HuH-7.5 (cell line): Measurements from ENCODE around the gene CCDC88C.
"Not testable (repeated sequence)": the region's sequence is repeated elsewhere in the genome, so short reads cannot be mapped to it uniquely, and the experiment has no call there.

Experiments used
- DNase-seq: peaks from one replicate; pipeline ENCODE4 v3.0.0; 2011; ENCODE audit warnings: low spot score

CCDC88C gene, protein sequence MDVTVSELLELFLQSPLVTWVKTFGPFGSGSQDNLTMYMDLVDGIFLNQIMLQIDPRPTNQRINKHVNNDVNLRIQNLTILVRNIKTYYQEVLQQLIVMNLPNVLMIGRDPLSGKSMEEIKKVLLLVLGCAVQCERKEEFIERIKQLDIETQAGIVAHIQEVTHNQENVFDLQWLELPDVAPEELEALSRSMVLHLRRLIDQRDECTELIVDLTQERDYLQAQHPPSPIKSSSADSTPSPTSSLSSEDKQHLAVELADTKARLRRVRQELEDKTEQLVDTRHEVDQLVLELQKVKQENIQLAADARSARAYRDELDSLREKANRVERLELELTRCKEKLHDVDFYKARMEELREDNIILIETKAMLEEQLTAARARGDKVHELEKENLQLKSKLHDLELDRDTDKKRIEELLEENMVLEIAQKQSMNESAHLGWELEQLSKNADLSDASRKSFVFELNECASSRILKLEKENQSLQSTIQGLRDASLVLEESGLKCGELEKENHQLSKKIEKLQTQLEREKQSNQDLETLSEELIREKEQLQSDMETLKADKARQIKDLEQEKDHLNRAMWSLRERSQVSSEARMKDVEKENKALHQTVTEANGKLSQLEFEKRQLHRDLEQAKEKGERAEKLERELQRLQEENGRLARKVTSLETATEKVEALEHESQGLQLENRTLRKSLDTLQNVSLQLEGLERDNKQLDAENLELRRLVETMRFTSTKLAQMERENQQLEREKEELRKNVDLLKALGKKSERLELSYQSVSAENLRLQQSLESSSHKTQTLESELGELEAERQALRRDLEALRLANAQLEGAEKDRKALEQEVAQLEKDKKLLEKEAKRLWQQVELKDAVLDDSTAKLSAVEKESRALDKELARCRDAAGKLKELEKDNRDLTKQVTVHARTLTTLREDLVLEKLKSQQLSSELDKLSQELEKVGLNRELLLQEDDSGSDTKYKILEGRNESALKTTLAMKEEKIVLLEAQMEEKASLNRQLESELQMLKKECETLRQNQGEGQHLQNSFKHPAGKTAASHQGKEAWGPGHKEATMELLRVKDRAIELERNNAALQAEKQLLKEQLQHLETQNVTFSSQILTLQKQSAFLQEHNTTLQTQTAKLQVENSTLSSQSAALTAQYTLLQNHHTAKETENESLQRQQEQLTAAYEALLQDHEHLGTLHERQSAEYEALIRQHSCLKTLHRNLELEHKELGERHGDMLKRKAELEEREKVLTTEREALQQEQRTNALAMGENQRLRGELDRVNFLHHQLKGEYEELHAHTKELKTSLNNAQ (N-terminal part only)

DNA sequence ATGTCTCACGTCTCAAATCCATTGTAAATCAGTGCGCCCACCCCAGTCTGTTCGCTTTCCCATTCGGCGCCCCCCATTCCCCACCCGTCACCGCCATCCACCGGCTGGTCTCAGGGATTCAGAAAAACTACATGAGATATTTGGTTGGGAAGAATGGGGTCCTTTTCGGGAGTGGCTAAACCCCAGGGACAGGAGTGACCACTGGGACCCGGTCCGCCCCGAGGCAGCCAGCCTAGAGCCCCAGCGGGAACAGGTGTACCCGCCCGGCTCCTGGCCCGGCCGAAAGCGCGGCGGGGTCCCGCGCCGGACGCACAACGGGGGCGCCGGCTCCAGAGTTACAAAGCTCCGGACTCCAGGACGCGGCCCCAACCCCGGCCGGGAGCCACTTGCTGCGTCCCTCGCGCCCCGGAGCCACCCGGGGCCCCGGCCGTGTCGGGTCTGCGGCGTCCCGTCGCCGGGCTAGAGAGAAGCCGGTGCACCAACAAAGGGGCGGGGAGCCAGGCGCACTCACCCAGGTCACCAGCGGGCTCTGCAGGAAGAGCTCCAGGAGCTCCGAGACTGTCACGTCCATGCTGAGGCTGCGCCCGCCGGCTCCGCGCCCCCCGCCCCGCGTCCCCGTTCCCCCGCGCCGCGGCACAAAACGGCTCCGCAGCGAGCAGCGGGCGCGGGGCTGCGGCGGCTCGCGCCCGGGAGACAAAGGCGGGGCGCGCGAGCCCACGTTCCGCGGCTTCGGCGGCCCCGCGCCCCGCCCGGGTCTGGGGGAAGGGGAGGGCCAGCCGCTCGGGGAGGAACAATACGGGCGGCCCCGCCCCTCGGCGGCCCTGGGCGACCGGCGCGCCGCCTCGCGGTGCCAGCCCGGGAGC is at the start of gene CCDC88C:
Gene CCDC88C (minus strand): TSS at position 701 of the 863 bp plus-strand sequence. CDS start 130 bp downstream, at position 571.
- peak; percentile 62 for DNase-seq

- no peak for DNase-seq
Measured at GRCh38 chr14:91466192-91466591, 48.6 kb upstream of the CCDC88C start.

- no peak for DNase-seq
Measured at GRCh38 chr14:91464615-91465205, 47.1 kb upstream of the CCDC88C start.

GRCh38 chr14:91458612-91459011 is 41.0 kb upstream of the CCDC88C start:
- DNase-seq: no peak

GRCh38 chr14:91456283-91456682 is 38.7 kb upstream of the CCDC88C start:
- DNase-seq: no peak

GRCh38 chr14:91454580-91454979 is 37.0 kb upstream of the CCDC88C start:
- DNase-seq: no peak

- DNase-seq: no peak
Measured at GRCh38 chr14:91454155-91454554, 36.5 kb upstream of the CCDC88C start.

DNA sequence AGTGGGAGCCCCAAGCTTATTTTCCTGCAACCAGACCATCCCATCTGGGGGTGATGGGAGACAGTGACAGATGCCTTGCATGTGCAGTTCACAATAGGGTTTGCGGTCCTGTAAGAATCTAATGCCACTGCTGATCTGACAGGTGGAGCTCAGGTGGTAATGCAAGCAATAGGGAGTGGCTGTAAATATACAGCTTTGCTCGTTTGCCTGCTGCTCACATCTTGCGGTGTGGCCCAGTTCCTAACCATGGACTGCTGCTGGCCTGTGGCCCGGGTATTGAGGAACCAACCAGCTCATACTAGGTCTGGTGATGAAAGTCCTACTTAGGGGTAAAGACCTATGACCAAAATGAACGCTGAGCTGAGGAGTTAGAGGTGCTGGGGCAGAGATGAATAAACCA is 36.1 kb upstream of the CCDC88C start:
- DNase-seq: no peak

- no peak for DNase-seq
Measured at GRCh38 chr14:91444335-91445020, 26.9 kb upstream of the CCDC88C start.

DNA sequence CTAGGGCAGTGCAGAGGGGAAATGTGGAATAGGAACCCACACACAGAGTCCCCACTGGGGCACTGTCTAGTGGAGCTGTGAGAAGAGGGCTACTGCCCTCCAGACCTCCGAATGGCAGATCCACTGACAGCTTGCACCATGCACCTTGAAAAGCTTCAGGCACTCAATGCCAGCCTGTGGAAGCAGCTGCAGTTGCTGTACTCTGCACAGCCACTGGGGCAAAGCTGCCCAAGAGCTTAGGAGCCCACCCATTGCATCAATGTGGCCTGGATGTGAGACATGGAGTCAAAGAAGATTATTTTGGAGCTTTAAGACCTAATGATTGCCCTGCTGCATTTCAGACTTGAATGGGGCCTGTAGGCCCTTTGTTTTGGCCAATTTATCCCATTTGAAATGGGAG is 21.7 kb upstream of the CCDC88C start:
- DNase-seq: no peak

DNA sequence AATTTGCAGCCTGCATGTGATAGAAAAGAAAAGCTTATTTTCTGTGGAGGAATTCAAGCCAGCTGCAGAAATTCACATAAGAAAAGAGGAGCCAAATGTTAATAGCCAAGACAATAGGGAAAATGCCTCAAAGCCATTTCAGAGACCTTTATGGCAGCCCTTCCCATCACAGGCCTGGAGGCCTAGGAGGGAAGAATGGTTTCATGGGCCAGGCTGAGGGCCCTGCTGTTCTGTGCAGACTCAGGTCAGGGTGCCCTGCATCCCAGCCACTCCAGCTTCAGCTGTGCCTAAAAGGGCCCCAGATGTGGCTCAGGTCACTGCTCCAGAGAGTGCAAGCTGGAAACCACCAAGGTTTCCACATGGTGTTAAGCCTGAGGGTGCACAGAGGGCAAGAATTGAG is 21.2 kb upstream of the CCDC88C start:
- DNase-seq: no peak

DNA sequence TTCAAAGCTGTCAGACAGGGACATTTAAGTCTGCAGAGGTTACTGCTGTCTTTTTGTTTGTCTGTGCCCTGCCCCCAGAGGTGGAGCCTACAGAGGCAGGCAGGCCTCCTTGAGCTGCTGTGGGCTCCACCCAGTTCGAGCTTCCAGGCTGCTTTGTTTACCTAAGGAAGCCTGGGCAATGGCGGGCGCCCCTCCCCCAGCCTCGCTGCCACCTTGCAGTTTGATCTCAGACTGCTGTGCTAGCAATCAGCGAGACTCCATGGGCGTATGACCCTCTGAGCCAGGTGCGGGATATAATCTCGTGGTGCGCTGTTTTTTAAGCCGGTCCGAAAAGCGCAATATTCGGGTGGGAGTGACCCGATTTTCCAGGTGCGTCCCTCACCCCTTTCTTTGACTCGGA is 18.6 kb upstream of the CCDC88C start:
- DNase-seq: not testable (repeated sequence)

- DNase-seq: no peak
Measured at GRCh38 chr14:91429385-91429784, 11.8 kb upstream of the CCDC88C start.

DNA sequence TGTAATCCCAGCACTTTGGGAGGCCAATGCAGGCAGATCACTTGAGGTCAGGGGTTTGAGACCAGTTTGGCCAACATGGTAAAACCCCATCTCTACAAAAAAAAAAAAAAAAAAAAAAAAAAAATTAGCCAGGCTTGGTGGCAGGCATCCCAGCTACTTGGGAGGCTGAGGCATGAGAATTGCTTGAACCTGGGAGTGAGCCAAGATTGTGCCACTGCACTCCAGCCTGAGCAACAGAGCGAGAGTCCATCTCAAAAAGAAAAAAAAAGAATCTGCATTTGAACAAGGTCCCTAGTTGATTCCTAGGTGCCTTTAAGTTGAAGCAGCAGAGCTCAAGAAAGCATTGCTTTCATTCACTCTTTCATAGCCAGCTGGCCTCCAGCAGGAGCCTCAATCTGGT is 11.3 kb upstream of the CCDC88C start:
- not testable (repeated sequence) for DNase-seq

- not testable (repeated sequence) for DNase-seq
Measured at GRCh38 chr14:91425531-91425944, 7.9 kb upstream of the CCDC88C start.

DNA sequence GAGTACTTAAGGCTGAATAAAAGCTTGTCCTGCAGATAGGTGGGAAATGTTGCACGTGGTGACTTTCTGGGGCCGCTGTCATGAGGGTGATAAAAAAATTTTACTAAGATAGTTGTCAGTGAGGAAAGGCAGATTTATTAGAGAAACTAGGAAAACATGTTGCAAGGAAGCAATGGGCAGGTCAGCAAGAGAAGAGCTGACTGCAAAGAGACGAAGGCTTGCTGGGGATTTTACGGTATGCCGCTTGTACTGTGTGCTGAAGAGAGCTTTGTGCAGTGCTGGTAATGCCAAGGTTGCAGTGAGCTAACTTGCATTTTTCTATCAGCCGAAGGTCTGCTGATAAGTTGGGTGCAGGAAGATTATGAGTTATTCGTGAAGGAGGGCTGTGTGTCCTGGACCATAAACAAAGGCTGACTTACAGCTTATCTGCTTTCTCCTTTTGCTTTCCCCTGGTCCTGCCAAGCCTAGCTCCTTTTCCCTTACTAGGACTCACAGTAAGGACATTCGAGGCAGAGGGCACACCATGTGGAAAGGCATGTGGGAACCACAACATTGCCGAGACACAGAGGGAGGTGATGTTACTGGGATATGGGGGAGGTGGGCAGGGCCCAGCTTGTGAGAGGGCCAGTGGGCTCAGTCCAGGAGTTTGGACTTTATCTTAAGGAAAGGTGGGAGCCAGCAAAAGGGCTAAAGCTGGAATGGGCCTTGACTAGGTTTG is 7.4 kb upstream of the CCDC88C start:
- DNase-seq: no peak

- no peak for DNase-seq
Measured at GRCh38 chr14:91420686-91421085, 3.1 kb upstream of the CCDC88C start.

- DNase-seq: no peak
Measured at GRCh38 chr14:91419451-91419850, 1.8 kb upstream of the CCDC88C start.

DNA sequence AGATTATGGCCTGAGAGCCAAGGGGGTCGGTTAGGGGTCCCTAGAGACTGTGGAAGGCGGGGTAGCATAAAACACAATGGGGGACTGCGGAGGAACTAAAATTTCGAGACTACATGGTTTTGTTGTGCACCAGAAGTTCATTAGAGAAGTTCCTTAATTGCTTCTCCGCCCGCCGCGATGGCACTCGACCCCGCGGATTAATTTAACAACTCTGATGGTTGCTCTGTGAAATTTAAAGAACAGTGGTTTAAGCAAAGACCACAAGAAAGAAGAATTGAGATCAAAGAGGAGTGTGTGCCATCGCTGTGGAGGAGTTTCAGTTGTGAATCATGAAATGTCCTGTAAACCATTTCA is 1.4 kb upstream of the CCDC88C start:
- no peak for DNase-seq
